GM19468 (cell line): ENCODE measurements around the gene FRMD4A.

ENCODE experiments used
- ATAC-seq: cut with Tn5 transposase; IDR thresholded peaks from one replicate; pipeline ENCODE4 v1.9.1; 2021; ENCODE audit warnings: mild to moderate bottlenecking, moderate library complexity, moderate number of reproducible peaks; ENCODE audit not compliant: unreplicated experiment; ENCODE audit errors: extremely low read depth

Gene FRMD4A

DNA sequence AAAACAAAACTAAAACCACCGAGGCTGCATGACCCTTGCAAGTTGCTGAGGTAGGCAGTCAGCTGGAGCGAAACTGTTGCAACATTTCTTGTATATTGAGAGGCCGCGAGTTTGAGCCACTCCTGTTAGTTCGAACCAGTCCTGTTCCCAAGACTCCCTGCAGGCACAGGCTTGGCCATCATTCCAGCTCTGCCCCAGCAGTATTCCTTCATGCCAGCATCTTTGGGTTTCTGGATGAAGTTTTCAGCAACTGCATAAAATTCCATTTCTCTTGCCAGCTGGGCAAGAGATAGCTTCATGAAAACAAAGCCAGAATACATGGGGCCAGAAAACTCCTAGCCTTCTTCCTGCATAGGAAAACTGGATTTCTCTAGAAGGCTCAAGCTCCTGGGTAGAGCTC, 207.6 kb downstream of the FRMD4A start:
- ATAC-seq = no peak

DNA sequence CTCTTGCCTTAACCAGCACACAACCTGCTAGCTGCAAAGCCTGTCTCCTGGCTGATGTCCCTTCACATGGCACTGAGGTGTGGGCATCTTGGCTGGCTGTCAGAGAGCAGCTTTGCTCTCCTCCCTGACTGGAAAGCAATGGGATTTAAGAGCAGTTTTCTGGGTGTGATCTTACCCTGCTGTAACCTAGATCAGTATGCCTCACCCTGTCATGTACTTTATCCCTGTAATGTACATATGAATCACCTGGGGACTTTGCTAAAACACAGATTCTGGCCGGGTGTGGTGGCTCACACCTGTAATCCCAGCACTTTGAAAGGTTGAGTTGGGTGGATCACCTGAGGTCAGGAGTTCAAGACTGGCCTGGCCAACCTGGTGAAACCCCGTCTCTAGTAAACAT, 209.9 kb downstream of the FRMD4A start:
- ATAC-seq = no peak

DNA sequence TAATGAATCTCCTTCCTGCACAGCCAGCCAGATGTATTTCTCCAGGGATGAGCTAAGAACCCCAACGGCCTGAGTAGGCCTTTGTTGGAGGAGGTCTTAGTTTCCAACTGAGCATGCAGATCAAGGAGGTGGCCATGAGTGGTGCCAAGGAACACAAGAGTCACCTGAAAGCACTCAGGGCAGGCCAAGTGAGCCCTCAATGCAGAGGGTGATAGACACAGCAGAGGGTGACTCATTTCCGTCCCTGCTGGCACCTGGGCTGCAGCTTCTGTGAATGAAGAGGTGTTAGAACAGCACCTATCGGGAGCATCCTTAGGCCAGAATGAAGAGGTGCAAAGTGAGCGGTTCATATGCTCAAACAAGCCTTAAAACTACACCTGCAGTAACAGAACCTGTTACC, 211.8 kb downstream of the FRMD4A start:
- ATAC-seq = no peak

DNA sequence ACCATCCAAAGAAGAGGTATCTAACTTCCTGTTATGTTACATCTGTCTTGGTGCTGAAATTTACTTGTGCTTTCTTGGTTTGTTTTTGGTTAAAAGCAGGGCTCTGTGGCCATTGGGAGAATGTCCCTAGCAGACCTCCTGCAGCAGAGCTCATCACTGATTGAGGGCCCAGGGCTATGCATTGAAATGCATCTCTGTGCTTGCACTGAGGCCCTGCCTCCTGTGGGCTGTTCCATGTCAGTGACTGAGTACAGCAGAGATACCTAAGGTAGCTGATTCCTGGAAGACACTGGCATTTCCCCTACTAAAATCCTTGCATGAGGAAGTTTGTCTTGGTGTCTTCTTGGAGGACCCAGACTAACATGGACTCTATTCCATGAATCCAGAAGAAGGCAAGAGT, 213.9 kb downstream of the FRMD4A start:
- no peak for ATAC-seq

DNA sequence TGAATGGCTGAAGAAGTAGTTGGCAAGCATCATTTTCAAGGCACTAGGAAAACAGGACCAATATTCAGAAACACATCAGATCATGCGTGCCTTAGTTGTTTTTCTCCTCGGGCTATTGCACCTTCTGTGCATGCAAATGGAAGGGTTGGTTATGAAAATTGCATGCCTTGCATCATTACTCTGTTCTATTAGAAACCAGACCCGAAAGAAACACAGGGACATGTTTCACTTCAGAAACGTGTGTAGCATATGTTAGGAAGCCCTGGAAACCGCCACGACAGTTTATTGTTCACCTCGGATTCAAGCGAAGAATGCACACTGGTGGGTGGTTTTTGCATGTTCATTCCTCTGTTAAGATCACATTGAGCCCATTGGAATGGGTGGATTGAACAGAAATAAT, 214.7 kb downstream of the FRMD4A start:
- ATAC-seq = no peak

DNA sequence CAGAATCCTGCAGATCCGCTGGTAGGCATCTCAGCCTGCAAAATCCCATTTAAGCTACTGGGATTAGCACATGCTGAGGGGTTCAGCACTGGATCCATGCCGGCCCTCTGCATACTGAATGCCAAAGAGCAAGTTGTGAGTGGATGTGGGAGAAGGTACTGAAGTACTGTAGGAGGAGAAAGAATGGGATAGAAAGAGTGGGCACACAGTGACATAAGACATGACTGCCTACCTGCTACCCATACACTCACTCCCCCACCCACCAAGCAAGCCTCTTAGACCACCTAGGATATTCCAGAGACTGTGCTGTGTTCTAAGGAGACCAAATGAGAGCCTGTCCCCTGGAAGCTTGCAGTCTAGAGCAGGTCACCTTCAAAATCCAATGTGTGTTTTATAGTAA, 215.9 kb downstream of the FRMD4A start:
- no peak for ATAC-seq

DNA sequence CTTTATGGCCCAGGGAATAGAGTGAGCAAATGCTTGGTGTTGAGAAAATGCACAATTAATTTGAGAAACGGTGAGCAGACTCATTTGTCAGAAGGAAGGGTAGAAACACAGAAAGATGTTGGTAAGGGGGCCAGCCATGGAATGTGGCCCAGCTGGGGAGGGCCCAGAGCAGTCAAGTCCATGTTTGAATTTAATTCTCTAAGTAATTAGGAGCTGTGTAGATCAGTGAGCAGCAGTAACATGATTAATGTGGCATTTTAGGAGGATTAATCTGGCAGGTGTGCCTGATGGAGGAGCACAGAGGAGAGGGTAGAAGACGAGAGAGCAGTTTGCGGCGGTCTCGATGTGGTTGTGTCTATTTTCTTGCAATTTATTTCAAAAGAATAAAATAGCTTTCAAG, 218.7 kb downstream of the FRMD4A start:
- ATAC-seq = no peak

DNA sequence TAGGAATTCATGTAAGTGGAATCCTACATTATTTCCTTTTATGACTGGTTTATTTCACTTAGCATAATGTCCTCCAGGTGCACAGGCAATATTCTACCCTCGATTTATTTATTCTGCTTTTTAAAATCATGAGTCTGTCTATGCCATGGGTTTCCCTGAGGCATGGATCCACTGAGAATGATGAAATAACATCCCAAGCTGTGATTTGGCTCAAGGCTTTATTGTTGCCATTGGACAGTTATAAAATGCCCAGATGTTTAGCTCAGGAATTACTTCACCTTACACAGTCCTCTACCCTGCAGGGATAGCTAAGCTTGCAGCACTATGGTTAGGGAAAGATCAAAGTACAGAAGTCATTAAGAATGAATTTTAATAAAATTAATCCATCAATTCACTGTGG, 219.5 kb downstream of the FRMD4A start:
- ATAC-seq = no peak

DNA sequence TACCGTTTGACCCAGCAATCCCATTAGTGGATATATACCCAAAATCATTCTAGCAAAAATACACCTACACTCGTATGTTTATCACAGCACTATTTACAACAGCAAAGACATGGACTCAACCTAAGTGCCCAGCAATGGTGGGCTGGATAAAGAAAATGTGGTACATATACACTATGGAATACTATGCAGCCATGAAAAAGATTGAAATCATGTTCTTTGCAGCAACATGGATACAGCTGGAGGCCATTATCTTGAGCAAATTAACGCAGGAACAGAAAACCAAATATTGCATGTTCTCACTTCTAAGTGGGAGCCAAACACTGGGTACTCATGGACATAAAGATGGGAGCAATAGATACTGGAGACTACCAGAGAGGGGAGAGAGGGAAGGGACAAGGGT, 223.9 kb downstream of the FRMD4A start:
- ATAC-seq = no peak

DNA sequence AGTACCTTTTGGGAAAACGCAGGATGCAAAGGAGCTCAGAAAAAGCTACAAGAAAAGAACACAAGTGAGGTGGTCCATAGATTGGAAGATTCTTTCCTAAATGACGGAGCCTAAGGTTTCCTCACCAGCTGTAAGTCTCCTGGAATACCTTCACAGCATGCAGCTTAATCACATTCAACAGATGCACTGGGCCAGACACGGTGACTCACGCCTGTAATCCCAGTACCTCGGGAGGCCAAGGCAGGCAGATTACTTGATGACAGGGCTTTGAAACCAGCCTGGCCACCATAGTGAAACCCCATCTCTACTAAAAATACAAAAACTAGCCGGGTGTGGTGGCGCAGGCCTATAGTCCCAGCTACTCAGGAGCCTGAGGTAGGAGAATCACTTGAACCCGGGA, 228.7 kb downstream of the FRMD4A start:
- no peak for ATAC-seq

DNA sequence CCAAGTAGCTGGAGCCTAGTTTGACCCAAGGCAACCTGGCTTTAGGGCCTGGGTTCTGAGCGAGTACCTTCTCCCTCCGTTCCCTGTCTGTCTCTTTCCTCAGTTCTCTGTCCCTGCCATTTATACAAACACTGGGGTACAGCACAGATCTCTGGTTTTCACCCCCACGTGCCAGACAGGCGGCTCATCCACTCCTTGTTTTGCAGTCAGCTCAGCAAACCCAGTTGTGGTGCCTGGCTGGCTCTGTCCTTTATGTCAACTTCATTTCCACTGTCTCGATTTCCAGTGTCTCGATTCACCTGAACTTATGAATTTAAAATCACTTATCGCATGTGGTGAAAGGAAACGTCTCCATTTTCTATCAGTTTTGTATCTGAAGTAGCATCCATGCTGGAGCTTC, 230.8 kb downstream of the FRMD4A start:
- no peak for ATAC-seq

DNA sequence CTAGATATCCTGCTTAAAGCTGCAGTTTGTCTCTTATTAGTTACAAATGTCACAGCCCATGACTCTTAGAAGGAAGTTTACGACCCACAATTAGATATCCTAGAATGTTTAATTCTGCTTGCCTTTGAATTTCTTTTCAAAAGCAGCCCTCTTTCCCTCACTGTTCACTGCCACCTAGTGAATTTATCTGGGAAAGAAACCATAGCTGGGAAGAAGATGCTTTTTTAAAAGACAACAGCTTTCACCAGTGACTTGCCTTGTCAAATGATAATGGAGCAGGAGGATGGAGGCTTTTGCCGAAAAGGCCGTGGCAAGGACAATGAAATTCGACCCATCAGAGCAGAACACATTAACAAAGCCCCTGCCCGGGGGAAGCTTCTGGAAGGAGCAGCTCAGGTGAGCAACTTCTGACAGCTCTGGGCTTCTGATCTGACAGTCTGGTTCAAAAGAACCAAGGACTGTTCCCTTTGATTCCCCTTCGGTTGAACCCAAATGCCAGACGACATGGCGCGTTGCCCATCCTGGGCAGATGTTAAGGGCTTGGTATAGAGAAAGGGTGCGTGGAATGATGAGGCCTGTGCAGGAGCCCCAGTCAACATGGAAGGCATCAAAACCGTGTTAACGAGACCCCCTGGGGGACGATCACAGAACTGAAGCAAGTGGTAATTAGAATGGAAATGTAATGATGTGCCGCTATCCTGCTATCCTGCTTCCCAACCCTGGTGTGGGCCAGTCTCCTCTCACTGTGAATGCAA, 236.8 kb downstream of the FRMD4A start:
- ATAC-seq = no peak

DNA sequence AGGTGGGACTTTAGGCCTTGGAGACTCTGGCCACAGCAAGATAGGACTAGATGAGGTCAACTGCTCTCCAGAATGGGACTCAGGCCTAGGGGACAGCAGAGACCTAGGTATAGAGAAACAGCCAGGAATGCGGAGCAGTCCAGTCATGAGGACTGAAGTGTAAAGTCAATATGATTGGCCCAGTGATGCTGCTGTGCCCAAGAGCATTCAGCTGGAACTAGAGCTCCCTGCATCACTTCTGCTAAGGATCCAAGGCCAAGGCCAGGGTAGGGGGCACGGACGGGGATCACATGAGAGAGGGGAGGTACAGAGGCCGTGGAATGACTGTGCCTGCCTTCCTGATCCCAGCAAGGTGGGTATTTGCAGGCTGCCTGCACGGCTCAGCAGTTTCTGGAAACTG, 237.9 kb downstream of the FRMD4A start:
- no peak for ATAC-seq

DNA sequence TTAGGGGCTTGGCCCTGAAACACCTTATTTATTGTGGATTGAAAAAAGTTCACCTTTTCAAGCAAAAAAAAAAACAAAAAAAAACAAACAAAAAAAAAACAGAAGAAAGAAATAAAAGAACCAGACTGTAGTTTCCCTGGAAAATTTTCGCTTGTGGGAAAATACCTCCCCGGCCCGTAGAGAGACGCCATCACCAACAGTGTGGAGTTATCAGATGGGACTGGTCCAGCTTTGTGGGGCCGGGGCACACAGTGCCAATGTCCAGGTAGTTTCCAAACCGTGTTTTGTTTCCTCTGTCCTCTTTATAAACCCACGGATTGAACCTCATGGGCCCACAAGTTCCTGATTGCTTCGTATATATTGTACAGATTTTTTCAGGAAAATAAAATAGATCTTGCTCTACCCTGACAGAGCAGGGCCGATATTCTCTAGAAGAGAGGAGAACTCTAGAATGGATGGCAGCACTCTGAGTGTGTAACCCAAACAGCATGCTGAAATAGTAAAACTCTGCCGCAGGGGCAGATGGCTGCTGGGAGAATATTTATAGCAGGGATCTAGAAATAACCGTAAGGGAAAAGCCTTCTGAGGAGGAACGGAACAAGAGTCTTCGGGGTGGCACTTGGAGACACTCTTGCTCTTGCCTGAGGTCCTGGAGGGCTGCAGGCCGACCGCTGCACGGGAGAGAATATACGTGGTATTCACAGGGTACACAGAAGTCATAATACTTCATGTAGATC, 241.0 kb downstream of the FRMD4A start:
- ATAC-seq = no peak

DNA sequence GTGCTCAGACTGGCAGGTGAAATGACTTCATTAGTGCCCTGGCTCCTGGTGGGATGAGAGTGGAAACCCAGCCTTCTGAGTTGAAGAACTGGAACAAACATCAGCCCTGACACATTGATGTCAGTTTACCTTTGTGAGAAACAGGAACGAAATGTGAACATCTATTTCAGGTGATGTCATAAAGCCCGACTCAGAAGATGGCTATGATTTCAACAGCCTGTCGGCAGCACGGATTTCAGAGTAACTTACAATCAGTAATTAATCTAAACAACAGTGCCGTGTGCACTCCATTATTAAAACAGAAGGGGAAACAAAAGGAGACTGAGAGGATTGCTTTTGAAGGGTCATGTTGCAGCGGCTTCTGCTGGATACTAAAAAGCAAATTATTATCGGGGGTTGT, 243.2 kb downstream of the FRMD4A start:
- ATAC-seq = no peak

DNA sequence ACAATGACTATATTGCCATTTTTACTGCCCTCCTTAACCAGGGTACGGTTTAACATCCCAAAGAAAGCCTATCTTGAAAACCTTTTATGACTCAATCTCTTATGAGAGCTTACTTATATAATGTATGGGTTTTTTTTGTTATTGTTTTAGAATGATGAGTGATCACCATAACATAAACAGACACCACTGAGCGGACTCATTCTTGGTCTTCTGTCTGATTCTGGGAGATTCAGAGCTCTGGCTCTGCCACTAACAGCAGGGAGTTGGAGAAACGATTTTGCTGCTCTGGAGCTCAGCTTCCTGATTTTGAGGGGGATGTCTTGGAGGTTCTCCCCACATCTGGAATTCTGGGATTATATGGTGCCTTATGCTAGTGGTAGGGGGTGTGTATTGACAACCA, 244.1 kb downstream of the FRMD4A start:
- ATAC-seq = no peak

DNA sequence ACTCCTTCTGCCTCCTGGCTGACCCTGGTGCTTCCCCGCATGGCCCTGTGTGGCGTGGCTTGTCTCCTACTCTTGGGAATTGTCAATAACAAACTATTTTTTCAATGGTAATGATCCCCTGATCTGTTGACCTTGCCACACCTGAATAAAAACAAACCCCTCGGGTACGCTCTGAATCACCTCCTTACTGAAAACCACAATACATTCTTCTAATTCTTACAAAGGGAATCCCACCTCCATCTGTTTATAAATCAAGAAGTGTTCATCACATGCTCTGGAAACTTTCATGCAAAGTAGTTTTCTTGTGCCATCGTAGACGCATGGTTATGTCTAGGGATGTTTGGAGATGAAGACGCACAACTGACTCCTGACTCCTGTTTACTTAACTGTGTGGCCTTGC, 245.8 kb downstream of the FRMD4A start:
- no peak for ATAC-seq

DNA sequence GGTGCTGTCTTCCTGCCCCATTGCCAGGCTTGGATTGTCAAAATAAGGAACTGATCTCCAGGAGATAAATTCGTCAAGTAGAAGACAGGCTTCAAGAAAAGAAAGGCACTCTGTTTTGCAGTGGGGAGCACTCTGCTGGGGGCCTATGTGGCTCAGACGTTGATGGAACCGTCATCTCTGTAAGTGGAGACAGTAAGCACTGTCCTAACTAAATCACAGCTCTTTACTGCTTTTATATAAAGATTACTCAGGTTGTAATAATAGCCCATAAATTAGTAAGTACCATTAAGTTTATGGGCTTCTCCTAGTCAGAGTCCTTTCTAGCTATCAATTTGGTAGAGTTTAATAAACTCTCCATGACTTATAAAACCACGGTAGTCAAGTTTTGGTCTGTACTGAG, 249.9 kb downstream of the FRMD4A start:
- ATAC-seq = no peak

DNA sequence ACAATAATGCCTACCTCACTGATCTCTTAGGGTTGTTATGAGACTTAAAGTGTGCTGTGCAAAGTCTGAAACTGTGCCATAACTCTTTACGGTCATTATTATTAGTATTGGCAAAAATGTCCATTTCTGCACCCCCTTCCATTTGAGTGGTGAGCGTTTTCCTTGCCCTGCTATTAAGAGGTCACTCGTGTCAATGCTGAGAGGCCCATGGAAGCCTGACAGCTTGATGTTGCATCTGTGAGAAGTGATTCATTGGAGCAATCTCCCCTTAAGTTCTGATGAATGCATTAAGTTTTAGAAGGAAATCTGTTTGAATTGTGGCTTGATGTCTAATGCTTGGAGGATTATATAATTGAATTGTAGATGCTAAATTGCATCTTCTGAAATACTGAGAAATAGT, 253.3 kb downstream of the FRMD4A start:
- ATAC-seq = no peak

DNA sequence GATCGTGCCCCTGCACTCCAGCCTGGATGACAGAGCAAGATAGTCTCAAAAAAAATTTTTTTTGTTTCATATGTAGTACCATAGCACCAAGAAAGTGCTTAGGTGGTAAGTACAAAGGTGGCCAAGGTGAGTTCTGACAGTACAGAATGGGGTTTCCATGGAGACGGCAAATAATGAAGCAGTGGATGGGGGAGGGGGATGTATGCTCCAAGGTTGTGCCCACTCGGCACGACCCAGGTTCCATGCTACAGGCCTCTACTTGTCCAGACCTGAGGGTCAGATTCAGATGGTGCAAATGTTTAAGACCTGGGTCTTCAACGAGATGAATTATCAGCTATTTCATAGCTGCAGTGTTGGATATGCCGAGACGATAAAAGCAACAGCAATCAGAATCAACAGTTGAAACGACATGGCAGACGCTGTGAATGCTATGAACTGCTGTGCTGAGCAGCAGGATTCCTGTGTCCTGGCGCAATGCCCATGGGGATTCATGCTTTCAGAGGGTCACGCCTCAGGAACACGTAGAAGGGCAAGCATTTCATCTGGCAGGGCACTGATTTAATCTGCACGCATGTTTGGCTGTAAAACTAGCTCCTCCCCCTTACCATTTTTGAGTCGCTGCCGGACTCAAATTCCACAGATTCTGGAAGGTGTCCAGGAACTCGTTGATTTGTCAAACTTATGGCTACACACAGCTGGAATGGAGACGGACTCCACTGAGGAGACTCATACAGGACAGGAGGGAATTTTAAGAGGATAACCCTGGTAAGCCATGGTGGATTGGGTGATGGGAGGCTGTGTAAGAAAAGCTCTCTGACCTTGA, 256.5 kb downstream of the FRMD4A start:
- ATAC-seq = no peak

DNA sequence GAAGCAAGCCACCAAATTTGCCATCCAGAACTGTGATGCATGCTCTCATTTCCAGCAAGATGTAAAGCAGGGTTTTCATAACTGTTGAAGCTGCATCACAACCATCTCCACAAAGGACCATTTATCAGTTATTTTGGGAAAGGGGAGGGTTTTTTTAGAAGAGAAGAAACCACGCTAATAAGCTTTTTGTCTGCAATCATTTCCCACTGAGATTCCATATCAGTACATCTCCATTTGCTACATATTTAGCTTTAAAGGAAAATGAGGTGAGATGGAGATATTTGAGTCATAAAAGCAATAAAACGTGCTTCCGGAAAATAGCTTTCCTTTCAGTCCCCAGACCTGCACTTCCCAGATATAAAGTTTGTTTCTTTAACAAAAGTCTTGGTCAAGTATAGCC, 258.2 kb downstream of the FRMD4A start:
- no peak for ATAC-seq
